Measurements from ENCODE around the gene ZNF146.
"Not testable (repeated sequence)": the region's sequence is repeated elsewhere in the genome, so short reads cannot be mapped to it uniquely, and the experiment has no call there.

The ZNF146 gene

GRCh38 chr19:36233626-36234025 is 18.7 kb downstream of the ZNF146 start:
- not testable (repeated sequence) for DNase-seq (ENCODE audit: low read depth in 2 of 3, low spot score in 2 of 3)

DNA sequence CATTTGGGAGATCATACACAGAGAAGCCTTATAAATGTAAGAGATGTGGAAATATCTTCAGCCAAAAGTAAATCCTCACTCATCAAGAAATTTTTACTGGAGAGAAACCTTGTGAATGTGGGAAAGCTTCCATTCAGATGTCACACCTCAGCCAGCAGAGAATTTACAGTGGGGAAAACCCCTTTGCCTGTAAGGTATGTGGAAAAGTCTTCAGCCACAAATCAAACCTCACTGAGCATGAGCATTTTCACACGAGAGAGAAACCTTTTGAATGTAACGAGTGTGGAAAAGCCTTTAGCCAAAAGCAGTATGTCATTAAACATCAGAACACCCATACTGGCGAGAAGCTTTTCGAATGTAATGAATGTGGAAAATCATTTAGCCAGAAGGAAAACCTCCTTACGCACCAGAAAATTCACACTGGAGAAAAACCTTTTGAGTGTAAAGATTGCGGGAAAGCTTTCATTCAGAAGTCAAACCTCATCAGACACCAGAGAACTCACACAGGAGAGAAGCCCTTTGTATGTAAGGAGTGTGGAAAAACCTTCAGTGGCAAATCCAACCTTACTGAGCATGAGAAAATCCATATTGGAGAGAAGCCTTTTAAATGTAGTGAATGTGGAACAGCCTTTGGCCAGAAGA is 21.5 kb downstream of the ZNF146 start:
- DNase-seq (ENCODE audit: low read depth in 2 of 3, low spot score in 2 of 3): no peak

- DNase-seq (ENCODE audit: low read depth in 2 of 3, low spot score in 2 of 3): no peak
These were observed 22.0 kb downstream of the ZNF146 start for GRCh38 chr19:36236946-36237310.

DNA sequence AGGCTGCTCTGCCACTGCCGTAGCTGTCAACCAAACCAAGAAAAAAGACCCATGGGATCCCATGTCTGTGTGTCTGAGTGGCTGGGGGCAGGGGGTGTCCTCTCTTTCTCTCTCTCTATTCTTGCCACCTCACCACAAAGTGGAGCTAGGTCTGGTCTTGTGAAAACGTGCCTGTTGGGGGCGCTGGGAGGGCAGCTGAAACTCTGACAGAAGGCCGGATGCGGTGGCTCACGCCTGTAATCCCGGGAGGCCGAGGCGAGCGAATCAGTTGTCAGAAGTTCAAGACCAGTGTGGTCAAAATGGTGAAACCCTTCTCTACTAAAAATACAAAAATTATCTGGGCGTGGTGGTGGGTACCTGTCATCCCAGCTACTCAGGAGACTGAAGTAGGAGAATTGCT is 29.2 kb downstream of the ZNF146 start:
- no peak for DNase-seq (ENCODE audit: low read depth in 2 of 3, low spot score in 2 of 3)

DNA sequence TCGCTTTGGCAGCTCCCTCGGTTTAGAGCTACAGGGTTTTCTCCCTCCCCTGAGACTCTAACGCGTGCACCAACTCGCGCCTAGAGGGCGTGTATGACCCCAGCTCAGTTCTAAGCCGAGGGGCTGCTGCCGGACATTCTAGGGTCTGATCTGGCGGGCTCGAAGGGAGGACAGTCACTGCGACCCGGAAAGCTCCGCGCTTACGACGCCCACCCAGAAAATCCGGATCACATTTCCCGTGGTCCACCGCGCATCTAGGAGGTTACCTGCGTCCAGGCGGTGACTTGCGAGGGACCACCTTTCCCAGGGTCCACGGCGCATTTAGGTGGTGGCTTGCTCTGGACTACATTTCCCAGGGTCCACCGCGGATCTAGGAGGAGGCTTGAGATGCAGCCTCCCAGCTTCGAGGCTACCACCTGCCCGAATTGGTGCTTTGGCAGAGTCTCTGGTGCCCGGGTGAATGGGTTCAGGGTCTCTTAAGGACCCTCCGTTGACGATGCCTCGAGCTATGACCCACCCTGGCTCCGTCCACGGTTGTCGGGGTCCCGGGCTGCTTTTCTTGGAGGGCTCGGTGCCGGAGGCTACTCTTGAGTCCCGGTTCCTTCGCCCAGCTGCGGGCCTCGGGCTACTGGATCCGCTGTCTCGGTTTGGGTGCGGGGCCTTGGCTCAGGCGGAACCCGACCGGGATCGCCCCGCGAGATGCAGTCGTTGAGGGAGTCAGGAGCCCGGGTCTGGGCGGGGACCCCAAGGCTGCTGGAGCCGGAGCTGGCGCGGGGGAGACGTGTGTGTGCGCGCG is 30.5 kb downstream of the ZNF146 start:
- DNase-seq (ENCODE audit: low read depth in 2 of 3, low spot score in 2 of 3): no peak

GRCh38 chr19:36246006-36246481 is 31.1 kb downstream of the ZNF146 start:
- DNase-seq (ENCODE audit: low read depth in 2 of 3, low spot score in 2 of 3): no peak

GRCh38 chr19:36252047-36252446 is 37.1 kb downstream of the ZNF146 start:
- no peak for DNase-seq (ENCODE audit: low read depth in 2 of 3, low spot score in 2 of 3)

- DNase-seq (ENCODE audit: low read depth in 2 of 3, low spot score in 2 of 3): no peak
These were observed 39.9 kb downstream of the ZNF146 start for GRCh38 chr19:36254848-36255247.

DNA sequence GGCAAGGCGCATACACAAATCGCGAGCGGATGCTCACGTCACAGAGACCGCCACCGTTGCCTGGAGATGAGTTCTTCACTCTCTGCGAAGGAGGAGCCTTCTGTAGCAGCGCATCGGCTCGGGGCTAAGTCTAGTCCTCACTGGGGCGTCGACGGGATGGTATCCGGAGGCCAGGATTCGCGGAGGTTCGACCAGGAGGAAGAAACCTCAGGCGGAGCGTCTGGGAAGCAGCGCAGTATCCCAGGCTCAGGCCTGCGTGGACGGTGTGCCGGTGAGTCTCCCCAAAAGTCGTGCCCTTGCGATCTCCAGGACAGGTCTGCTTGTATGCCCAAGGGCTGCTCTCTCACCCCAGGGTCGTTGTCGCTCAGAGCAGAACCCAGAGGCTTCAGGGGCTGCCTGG is 40.4 kb downstream of the ZNF146 start:
- DNase-seq (ENCODE audit: low read depth in 2 of 3, low spot score in 2 of 3): no peak

GRCh38 chr19:36256064-36256463 is 41.2 kb downstream of the ZNF146 start:
- DNase-seq (ENCODE audit: low read depth in 2 of 3, low spot score in 2 of 3): no peak

DNA sequence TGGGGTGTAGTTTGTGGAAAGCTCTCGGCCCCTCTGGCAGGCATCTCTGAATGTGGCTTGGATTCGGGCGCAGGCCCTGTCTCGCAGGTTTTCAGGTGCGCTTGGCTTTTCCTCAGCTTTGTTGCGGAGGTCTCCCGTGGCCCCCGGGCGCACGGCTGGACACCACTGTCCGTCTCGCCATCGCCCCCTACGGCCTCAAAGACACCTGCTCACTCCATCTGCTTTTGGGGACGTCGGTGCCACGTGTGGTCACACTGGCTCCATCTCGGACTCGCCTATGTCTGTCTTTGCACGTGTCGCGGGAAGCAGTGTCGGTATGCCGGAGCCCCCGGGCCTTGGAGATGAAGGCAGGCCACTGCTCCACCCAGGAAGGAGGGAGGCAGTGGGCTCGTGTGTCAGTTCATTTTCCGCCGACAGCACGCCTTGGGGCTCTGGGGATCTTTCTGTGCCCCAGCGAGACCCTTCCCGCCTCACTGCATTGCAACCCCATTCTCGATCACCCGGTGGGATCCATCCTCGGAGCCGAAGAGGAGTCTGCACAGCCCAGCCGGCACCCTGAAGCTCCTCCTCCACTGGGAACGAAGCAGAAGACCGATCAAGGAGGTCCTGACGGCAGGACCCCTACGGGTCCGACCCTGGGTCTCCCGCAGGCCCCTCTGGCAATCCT is 42.1 kb downstream of the ZNF146 start:
- DNase-seq (ENCODE audit: low read depth in 2 of 3, low spot score in 2 of 3): no peak

DNA sequence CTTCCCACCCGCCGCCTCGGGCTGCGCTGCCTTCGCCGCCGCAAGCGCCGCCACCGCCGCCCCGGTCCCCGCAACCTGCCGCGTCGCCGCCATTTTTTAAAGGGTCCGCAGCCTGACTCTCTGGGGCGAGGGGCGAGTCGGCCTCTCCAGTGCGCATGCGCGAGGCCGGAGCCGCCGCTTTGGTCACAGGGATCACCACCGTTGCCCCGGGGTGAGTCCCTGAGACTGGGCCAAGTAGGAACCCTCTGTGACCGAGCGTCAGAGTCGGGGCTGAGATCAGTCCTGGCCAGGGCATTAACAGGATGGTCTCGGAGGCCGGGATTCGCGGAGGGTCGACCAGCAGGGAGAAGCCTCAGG is 42.6 kb downstream of the ZNF146 start:
- no peak for DNase-seq (ENCODE audit: low read depth in 2 of 3, low spot score in 2 of 3)

DNA sequence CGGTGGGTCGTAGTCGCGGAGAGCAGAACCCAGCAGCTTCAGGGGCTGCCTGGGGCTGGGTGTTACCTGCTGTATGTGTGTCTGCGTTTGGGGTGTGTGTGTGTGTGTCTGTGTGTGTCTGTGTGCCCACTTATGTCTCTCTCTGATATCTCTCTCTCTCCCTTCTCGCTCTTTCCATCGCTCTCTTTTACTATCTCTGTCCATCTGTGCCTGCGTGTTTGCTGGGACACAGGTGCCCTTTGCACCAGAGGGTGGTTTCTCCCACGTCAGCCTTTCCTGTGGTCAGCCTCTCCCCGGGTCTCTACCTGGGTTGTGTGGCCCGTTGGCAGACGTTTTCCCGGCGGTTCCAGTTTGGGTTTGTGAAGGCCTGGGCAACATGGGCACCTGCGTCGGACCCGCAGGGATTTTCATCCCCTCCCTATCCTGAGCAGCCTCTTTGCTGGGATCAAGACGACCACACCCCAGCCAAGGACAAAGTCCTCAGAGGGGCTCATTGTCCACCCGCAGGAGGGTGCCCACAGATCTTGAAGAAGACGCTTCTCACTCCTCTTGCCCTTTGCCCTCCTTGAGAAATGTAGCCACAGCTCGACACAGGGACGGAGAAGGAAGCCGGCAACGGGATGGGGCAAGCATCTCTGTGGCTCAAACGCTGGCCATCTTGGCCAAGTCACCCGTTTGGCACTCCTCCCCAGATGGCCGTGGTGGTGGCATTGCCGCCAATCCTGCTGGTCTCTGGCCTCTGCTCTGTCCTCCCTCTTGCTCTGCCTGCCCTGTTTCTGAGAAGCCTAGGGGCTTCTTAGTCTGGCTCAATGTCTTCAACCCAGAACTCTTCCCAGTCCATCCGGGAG is 43.3 kb downstream of the ZNF146 start:
- DNase-seq (ENCODE audit: low read depth in 2 of 3, low spot score in 2 of 3): no peak

GRCh38 chr19:36259211-36259610 is 44.3 kb downstream of the ZNF146 start:
- no peak for DNase-seq (ENCODE audit: low read depth in 2 of 3, low spot score in 2 of 3)

- no peak for DNase-seq (ENCODE audit: low read depth in 2 of 3, low spot score in 2 of 3)
These were observed 50.2 kb downstream of the ZNF146 start for GRCh38 chr19:36265064-36265463.

DNA sequence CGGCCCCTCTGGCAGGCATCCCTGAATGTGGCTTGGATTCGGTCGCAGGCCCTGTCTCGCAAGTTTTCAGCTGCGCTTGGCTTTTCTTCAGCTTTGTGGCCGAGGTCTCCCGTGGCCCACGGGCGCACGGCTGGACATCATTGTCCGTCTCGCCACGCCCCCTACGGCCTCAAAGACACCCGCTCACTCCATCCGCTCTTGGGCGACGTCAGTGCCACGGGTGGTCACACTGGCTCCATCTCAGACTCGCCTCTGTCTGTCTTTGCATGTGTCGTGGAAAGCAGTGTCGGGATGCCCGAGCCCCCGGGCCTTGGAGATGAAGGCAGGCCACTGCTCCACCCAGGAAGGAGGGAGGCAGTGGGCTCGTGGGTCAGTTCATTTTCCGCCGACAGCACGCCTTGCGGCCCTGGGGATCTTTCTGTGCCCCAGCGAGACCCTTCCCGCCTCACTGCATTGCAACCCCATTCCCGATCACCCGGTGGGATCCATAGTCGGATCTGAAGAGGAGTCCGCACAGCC is 51.0 kb downstream of the ZNF146 start:
- no peak for DNase-seq (ENCODE audit: low read depth in 2 of 3, low spot score in 2 of 3)

DNA sequence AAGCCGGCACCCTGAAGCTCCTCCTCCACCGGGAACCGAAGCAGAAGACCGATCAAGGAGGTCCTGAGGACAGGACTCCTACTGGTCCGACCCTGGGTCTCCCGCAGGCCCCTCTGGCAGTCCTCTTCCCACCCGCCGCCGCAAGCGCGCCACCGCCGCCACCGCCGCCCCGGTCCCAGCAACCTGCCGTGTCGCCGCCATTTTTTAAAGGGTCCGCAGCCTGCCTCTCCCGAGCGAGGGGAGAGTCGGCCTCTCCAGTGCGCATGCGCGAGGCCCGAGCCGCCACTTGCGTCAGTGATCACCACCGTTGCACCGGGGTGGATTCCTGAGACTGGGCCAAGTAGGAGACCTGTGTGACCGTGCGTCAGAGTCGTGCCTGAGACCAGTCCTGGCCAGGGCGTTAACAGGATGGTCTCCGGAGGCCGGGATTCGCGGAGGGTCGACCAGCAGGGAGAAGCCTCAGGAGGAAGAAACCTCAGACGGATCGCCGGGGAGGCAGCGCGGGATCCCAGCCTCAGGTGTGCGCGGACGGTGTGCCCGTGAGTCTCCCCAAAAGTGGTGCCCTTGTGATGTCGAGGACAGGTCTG is 51.6 kb downstream of the ZNF146 start:
- DNase-seq (ENCODE audit: low read depth in 2 of 3, low spot score in 2 of 3): no peak

DNA sequence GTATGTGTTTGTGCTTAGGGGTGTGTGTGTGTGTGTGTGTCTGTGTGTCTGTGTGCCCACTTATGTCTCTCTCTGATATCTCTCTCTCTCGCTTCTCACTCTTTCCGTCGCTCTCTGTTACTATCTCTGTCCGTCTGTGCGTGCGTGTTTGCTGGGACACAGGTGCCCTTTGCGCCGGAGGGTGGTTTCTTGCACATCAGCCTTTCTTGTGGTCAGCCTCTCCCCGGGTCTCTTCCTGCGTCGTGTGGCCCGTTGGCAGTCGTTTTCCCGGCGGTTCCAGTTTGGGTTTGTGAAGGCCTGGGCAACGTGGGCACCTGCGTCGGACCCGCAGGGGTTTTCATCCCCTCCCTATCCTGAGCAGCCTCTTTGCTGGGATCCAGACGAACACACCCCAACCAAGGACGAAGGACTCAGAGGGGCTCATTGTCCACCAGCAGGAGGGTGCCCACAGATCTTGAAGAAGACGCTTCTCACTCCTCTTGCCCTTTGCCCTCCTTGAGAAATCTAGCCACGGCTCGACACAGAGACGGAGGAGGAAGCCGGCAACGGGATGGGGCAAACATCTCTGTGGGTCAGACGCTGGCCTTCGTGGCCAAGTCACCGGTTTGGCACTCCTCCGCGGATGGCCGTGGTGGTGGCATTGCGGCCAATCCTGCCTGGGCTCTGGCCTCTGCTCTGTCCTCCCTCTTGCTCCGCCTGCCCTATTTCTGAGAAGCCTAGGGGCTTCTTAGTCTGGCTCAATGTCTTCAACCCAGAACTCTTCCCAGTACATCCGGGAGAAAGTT is 52.3 kb downstream of the ZNF146 start:
- no peak for DNase-seq (ENCODE audit: low read depth in 2 of 3, low spot score in 2 of 3)

GRCh38 chr19:36268081-36268480 is 53.2 kb downstream of the ZNF146 start:
- not testable (repeated sequence) for DNase-seq (ENCODE audit: low read depth in 2 of 3, low spot score in 2 of 3)

DNA sequence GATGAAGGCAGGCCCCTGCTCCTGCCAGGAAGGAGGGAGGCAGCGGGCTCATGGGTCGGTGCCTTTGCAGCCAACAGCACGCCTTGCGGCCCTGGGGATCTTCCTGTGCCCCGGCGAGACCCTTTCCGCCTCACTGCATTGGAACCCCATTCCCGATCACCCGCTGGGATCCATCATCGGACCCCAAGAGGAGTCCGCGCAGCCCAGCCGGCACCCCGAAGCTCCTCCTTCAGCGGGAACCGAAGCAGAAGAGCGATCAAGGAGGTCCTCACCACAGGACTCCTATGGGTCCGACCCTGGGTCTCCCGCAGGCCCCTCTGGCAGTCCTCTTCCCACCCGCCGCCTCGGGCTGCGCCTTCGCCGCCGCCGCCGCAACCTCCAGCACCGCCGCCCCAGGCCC is 53.7 kb downstream of the ZNF146 start:
- DNase-seq (ENCODE audit: low read depth in 2 of 3, low spot score in 2 of 3): not testable (repeated sequence)
